Adrenal gland (tissue), 5 donors: Measurements from ENCODE around the gene CIDEA.

Source experiments
- POLR2A ChIP-seq, 2 donors: fragments of 450-650 bp; IDR thresholded peaks; one replicate each; pipeline ENCODE4 v1.6.1; 2017; ENCODE audit warnings: antibody characterized with exemption in 2 of 2, mild to moderate bottlenecking in 2 of 2, moderate library complexity in 1 of 2
- TF ChIP-seq, protein P1 (sequence below), 6 experiments: fragments of 450-650 bp in 4 of 6; fragments of 200-600 bp in 2 of 6; sonication (generic) in 1 of 6; IDR thresholded peaks; 1 replicate in 5 of 6; 2 replicates in 1 of 6; pipeline versions ENCODE4 v1.5.1 to v1.8.0; 2016 to 2021; ENCODE audit warnings: antibody characterized with exemption in 6 of 6, mild to moderate bottlenecking in 2 of 6, moderate library complexity in 1 of 6
- donor health status: DM: no; HTN: no; CAD: no.

DNA sequence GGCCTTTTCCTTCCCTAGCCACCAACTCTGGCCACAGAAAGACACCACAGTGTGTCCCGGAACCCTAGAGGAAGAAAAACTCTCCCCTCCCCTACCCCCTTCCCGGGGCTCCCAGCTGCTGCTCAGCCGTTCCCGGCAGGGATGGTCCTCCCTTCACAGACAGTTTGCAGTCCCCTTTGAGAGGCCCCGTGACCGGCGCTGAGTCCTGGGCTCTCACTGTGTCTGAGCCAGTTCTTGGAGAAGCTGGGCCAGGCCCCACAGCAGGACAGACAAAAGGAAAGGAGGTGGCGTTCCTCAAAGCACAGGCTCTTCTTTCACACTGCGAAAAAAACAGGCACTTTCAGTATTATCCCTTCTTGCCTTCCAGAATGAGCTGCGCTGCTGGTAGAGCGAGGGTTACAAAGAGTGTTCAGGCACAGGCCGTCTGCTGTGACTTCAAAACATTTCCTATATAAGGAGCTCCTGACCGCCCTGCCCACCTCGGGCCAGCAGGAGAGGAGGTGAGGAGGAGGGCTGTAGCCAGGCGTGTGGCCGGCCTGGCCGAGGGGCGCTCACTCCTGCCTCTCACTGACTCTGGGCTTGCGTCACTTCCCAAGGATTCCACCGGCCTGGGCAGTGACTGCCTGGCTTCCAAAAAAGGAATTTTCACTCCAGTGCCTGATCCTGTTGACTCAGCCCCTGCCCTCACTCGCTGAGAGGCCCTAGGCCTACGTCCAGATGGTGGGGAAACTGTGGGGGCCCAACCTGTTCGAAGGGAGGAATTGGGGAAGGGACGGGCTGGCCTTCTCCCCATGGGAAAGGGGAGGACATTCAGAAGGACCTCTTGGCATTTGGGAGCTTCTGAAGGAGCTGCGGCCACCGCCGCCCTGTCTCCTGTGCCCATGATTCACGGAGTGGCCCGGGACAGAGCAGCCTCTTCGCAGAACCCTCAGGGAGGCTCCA lies 24.9 kb downstream of the CIDEA start:
- TF ChIP-seq, protein P1, sequence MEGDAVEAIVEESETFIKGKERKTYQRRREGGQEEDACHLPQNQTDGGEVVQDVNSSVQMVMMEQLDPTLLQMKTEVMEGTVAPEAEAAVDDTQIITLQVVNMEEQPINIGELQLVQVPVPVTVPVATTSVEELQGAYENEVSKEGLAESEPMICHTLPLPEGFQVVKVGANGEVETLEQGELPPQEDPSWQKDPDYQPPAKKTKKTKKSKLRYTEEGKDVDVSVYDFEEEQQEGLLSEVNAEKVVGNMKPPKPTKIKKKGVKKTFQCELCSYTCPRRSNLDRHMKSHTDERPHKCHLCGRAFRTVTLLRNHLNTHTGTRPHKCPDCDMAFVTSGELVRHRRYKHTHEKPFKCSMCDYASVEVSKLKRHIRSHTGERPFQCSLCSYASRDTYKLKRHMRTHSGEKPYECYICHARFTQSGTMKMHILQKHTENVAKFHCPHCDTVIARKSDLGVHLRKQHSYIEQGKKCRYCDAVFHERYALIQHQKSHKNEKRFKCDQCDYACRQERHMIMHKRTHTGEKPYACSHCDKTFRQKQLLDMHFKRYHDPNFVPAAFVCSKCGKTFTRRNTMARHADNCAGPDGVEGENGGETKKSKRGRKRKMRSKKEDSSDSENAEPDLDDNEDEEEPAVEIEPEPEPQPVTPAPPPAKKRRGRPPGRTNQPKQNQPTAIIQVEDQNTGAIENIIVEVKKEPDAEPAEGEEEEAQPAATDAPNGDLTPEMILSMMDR (IDR thresholded peaks at IDR 0.05): peak in 2 of 6 experiments; percentile 22 to 34
- TF ChIP-seq POLR2A (IDR thresholded peaks at IDR 0.05): peak in 1 of 2 donors; percentile 49
